Measurements from ENCODE around the gene GLOD4. TPM values are rescaled to one million over a fixed set of nuclear protein-coding genes. Genes with fewer than 3 reads are reported as not detected.

The GLOD4 gene
- polyA plus RNA-seq, 4 donors = 66.2 to 129 (median 118) TPM

Other genes with a start within 250 kb of the GLOD4 start
- gene VPS53, start 67.4 kb downstream of the GLOD4 start, polyA plus RNA-seq (ENCODE audit: insufficient read length in 4 of 4) = 10 to 100 TPM; 22.0 to 38.8 (median 28.6) TPM
- 10 to 100 TPM; 23.0 to 31.0 (median 27.2) TPM for gene TLCD3A, start 49.7 kb downstream of the GLOD4 start, polyA plus RNA-seq (ENCODE audit: insufficient read length in 4 of 4)
- 10 to 100 TPM; 21.2 to 23.6 (median 22.2) TPM for gene GEMIN4, start 30.0 kb downstream of the GLOD4 start, polyA plus RNA-seq (ENCODE audit: insufficient read length in 4 of 4)
- gene MRM3, start 73 bp upstream of the GLOD4 start, polyA plus RNA-seq (ENCODE audit: insufficient read length in 4 of 4) = 10 to 100 TPM; 12.6 to 19.6 (median 18.8) TPM
- 10 to 100 TPM; 18.1 to 38.8 (median 35.3) TPM for gene NXN, start 197.5 kb upstream of the GLOD4 start, polyA plus RNA-seq (ENCODE audit: insufficient read length in 4 of 4)
- 10 to 100 TPM; 12.4 to 15.0 (median 14.8) TPM for gene TIMM22, start 214.8 kb upstream of the GLOD4 start, polyA plus RNA-seq (ENCODE audit: insufficient read length in 4 of 4)